Stimulated activated naive CD4-positive, alpha-beta T cell (primary cell): ENCODE measurements around the gene CALML6.
A peak's percentile ranks its signal among the peaks of the same experiment; 100 is the strongest.

Experiments used
- DNase-seq, 6 experiments: peaks; one replicate each; lab custom pipeline; 2025; lab: John Stamatoyannopoulos, UW

The CALML6 gene

DNA sequence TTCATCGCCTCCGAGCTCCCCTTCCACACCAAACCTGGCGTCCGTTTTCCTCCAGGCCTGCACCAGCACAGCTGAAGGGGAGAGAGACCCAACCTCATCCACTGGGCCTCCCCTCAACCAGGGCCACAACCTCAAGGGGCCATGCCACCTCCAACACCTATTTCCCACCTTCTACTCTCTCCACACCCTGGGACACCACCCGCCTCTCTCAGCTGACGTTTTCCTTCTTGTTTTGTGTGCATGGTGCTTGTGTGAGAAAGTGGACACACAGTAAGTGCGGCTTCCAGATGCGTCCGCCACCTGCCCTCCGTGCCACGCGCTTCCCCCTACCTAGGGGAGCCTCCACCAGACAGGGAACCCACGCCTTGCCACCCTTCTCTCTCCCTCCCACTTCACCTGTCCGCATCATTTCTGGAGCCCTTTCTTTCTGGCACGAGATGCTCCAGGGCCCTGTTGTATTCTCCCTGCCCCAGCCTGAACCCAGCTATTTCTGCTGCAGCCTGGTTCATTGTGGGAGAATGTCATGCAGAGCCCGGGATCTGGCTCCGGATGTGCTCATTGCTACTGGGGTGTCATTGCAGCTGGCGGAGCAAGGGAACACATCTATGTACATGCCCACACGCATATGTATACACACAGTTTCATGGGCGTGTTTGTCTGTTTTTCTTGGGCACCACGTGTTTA lies 22.8 kb upstream of the CALML6 start:
- peak in 1 of 6 experiments; percentile 55 for DNase-seq

DNA sequence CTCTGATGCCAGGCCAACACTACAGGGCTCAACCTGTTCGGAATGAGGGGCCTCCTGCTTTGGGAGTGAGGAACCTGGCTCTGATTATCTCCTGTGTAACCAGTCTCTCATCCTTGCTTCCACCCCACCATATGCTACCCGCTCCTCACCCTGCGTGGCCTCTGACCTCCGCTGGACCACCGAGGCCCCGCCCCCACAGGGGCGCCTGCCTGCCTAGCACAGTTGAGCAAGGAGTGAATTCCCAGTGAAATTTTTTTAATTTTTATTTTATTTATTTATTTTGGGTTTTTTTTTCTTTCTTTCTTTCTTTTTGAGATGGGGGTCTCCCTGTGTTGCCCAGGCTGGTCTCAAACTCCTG lies 22.3 kb upstream of the CALML6 start:
- no peak for DNase-seq

DNA sequence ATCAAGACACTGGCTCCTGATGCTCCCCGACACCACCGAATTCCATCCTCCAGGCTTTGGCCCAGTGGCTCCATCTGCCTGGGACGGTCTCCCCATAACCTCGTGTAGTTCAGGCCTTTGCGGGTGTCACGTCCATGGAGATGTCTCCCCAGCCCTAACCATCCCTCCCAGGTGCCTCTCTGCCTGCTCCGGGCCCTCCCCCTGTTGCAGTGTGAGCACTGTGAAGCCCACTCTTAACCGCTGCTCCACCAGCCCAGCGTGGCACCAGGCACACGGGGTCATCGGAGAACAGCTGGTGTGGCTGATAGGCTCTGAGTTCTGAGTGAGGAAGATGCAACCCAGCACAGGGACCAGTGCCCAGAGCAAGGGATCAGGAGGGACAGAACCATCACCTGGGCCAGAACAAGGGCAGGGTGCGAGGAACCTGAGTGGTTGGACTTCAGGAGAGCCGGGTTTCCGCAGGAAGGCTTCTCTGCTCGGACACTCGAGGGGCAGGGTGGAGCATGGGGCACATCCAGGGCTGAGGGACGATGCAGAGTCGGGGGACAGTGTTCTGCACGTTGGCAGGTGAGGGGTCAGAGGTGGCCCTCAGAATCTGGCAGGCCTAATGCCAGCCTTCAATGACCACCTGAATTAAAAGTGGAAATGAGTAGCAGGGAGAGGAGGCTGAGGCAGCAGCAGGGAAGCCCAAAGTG lies 21.6 kb upstream of the CALML6 start:
- DNase-seq = no peak

DNA sequence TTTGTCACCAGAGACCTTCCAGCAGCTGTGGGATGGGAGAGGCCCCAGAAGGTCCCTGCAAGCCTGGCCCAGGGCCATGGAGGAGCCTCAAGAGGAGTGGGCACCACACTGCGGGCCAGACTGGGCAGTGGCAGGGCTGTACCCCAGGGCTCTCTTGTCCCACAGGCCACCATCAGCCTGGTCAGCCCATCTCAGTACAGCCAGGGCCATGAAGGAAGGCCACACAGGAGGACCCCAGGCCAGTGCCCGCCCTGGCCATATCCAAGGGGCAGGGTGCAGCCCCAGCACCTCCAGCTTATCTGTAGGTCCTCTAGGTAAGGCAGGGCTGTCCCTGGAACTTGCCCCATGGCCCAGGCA lies 21.1 kb upstream of the CALML6 start:
- no peak for DNase-seq

DNA sequence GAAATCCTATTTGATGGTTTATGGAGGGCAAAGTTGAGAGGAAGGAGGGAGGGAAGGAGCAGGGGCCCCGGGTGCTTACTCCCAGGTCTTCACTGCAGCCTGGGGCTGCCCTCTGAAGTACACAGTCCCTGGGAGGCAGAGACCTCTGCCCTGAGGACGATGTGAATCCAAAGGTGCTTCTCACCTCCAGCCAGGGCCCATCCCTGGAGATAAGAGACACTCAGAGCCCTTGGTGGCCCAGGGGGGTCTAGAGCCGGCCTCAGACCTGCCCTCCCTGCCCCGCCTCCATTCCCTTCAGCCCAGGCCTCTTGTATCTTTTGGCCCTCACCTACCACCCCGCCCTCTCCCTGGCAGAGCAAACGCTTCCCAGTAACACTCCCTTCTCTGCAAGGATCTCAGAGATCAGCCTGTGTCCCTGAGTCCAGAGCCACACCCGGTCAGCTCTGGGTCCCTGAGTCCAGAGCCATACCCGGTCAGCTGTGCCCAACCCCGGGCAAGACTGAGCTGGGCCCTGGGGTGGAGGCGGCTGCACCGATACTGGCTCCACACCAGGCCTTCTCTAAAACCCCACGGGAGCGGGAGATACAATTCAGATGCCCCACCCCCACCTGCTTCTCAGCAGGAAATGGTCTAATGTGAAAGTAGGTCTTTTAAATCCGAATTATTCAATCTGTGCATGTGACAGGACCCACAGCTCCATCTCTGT lies 20.6 kb upstream of the CALML6 start:
- peak in 1 of 6 experiments; percentile 8 for DNase-seq

DNA sequence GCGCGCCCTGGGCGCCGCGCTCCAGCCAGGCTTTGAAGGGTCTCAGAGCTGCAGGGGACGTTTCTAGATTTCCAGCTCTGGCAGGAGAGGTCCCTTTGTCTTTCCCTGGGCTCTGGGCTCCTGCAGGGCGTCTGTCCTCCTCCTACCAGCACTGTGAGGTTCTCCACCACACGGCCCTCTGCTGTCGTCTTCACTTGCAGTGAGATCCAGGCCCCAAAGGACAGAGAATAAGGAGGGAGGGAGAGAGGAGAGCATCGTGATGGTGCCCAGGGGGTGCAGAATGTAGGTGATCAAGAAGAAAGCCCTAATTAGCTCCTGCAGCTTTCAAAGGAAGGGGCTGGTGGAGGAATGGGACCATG lies 20.0 kb upstream of the CALML6 start:
- no peak for DNase-seq

DNA sequence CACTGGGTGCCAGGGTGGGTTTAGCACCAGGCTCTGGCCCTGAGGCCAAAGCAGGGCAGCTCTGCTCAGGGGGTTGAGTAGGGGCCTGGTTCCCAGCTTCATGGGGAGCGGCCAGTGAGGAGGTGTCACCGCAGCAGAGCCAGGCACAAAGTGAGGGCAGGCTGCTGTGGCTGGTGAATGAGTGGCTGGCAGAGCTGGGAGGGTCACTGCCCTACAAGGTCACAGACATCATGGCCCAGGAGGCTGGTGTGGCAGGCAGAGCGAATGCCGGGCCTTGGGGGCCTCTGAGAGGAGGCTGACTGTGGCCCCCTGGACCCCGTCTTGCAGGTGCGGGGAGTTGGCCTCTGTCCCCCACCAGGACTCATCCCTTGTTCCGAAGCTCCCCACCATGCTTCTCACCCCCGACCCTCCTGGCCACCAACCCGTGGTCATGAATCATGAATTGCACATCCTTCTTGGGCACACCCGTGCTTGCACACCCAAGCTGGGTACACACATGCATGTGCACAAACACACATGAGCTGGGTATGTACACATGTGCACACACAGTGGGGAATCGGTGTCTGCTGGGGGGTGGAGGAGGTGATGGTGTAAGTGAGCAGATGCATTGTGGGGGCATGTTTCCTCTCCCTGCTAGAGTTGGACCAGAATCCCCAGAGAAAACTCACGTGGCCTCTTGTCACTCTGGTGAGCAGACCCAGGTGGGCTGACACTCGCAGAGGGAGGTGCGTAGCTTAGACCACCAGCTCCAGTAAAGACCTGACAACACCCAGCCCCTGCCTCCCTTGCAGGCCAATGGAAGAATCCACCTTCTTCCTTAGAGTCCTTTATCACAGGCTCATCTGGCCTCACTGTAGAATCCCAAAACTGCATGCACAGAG lies 19.4 kb upstream of the CALML6 start:
- DNase-seq = no peak

DNA sequence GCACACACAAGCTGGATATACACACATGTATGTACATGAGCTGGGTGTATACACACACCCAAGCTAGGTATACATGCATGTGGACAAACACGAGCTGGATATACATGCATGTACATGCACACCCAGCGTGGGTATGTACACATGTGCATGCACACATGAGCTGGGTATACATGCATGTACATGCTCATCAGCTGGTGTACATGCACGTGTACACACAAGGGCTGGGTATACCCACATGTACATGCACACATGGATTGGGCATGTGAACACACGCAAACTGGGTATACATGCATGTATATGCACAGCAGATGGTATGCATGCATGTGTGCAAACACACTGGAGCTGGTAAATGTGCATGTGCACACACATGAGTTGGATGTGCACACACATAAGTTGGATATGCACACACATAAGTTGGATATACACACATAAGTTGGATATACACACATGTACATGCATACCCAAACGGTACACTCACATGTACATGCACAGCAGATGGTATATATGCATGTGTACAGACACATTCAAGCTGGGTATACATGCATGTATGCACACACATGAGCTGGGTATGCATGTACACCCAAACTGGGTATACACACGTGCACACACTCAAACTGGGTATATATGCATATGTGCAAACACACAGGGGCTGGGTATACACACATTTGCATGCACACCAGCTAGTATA lies 16.7 kb upstream of the CALML6 start:
- DNase-seq = no peak

DNA sequence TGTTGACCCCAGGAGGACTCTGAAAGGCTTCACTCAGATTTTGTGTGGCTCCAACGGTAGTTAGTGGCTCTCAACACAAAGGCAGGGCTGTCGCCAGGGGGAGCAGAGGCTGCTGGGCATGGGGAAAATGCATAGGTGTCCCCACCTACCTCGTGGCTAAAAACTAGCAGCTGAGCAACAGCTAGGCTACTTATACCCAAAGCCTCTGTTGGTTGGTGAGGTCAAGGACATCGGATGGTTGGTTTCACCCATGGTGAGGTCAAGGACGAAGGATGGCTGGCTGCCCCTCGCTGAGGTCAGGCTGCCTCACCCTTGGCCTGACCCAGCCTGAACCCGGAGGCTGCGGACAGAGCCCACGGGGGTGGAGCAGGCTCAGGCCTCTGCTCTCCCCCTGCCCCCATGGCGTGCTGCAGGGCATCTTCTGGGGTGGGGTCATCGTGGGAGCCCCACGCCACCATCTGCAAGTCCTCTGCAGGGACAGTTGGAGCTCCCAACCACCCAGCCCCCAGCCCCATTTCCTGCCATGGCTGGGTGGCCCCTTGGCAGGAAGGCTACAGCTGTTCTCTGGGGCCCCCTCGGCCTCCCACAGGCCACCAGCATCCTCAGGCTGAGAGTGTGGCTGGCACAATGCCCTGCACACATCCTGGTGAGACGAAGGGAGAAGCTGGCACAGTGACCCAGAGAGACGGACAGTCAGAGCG lies 15.6 kb upstream of the CALML6 start:
- DNase-seq = peak in 2 of 6 experiments; percentile 14 to 15

DNA sequence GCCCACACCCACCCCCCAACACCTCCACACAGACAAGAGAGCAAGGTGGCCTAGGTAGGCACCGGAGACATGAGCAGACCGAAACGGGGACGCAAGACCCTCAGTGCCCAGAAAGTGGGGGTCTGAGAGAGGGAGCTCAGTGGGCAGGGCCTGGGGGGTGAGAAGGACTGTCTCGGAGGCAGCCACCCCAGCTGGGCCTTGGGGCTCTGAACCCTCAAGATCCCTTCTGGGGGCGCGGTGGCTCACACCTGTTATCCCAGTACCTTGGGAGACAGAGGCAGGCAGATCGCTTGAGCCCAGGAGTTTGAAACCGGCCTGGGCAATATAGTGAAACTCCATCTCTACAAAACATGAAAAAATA lies 15.1 kb upstream of the CALML6 start:
- DNase-seq = no peak

DNA sequence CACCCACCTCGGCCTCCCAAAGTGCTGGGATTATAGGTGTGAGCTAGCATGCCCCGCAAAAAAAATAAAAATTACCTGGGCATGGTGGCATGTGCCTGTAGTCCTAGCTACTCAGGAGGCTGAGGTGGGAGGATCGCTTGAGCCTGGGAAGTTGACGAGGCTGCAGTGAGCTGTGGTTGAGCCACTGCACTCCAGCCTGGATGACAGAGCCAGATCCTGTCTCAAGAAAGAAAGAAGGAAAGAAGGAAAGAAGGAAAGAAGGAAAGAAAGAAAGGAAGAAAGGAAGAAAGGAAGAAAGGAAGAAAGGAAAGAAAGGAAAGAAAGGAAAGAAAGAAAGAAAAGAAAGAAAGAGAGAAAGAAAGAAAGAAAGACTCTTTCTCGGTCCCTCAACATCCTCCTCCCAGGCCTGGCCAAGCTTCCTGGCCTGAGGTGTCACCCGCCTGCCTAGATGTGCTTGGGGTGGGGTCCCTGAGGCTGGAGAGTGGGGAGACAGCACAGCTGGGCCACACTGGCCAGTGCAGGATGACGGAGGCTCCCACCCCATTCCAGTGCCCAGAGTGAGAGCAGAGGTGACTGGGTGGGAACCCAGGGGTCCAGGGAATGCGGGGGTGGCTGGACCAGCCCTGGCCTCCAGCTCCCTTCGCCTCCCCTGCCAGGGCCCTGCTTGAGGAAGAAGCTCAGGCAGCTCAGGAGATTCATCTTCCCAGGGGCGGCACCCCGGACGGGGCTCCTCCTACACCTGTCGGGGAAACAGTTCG lies 14.0 kb upstream of the CALML6 start:
- DNase-seq = no peak

DNA sequence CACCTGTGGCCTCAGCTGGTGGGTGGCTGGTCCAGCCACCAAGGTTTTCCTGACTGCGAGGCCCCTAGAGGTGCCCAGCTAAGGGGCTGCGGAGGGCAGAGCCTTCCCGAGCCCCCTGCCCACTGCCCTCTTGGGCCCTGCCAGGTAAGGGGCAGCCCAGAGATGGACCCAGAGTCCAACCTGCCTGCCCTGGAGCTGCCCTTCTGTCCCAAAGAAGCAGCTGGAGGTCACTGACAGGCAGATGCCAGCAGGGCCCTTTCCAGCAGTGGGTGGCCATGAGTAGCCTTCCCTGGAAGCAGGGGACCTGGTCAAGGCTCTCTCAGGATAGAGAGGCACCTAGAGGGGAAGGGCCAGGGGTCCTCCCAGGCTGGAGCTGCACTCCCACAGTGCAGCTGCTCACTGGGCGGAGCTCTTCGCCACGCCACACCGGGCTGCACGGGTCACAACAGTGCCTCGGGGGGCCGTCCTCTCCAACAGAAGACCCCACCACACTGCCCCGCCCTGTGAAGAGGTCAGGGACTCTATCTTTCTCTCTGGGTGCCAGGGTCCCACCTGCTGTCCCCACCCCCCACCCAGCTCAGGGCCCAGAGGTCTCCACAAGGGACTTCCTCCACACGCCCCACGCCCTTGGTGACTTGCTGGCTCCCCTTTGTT lies 13.3 kb upstream of the CALML6 start:
- DNase-seq = no peak

DNA sequence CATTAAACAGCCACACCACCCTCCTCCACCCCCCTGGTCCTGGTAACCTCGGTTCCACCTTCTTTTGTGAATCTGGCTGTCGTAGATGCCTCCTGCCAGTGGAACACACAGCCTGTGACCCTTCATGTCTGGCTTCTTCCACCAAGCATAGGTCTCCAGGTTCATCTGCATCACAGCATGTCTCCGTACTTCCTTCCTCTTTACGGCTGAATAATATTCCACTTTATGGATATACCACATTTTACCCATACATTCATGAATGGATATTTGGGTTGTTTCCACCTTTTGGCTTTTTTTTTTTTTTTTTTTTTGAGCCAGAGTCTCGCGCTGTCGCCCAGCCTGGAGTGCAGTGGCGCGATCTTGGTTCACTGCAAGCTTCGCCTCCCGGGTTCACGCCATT lies 11.8 kb upstream of the CALML6 start:
- no peak for DNase-seq

DNA sequence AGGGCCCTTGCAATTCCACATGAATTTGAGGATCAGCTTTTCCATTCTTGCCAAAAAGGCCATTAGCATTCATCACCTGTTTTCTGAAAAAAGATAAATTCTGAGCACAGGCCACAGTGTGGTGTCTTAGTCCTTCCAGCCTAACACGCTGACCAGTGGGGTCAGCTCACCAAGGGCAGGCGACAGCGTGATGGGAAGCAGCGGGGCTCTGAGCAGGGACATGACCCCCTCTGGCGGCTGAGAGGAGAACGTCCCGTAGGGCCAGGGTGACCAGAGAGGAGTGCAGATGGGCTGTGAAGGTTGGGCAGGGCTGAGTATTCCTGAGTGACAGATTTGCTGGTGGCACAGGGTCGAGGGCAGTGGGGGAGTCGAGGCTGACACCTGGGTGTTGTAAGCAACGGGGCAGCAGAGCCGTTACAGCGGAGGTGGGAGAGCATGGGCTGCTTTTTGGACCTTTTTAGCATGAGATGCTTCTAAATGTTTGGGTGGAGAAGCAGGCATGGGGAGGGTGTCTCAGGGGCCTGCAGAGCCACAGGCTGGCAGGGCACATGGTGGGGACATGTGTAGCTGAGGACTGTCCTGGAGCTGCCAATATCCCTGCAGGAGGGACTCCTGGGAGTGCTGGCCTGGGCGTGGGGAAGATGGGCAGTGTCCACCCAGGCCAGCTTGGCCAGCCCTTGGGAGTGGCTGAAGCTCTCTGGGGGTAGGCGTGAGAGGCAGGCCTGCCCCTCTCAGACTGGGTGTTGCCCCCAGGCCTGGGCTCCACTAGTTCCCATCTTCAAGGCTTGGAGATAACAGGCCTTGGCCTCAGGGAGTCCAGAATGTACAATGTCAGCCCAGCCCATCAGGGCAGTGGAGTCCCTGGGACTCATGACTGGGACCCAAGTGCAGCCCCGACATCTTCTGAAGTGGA lies 8.6 kb upstream of the CALML6 start:
- DNase-seq = peak in 5 of 6 experiments; percentile 44 to 60 (median 53)

DNA sequence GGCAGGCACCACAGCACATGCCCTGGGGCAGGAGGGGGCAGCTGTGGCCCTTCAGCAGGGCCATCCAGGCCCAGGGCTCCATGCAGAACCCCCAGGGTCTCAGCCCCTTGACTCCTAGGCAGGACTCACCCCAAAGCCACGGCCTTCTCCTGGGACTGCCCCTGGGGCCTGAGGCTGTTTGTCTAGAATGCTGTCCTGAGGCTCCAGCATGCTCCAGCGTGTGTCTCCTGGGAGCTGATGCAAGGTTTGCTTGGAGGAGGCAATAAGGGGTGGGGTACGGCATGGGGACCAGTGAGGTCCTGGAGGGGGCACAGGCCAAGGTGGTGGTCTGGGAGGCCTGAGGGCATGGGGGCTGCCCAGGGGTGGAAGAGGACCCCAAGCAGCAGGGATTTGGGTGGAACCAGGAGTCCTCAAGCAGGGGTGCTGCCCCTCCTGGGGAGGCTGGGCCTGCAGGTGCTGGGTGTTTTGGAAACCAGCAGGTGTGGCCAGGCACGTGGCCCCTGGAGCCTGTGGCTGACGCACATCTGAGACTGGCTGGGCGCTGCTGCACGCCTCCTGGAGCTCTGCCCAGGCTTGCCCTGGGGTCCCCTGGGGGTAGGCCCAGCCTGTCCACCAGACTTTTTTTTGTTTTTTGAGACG lies 7.8 kb upstream of the CALML6 start:
- DNase-seq = no peak

DNA sequence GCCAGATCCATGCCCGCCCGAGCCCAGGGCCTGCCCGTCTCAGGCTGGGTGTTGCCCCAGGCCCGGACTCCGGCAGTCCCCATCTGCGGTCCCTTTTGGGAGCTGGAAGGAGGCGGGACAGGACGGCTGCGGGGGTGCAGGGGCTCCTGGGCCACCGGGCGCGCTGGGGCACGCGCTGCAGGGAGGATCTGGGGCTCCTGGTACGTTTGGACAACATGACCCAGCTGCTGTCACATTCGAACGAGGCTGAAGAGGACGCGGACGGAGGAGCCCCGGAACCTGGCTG lies 6.6 kb upstream of the CALML6 start:
- no peak for DNase-seq

DNA sequence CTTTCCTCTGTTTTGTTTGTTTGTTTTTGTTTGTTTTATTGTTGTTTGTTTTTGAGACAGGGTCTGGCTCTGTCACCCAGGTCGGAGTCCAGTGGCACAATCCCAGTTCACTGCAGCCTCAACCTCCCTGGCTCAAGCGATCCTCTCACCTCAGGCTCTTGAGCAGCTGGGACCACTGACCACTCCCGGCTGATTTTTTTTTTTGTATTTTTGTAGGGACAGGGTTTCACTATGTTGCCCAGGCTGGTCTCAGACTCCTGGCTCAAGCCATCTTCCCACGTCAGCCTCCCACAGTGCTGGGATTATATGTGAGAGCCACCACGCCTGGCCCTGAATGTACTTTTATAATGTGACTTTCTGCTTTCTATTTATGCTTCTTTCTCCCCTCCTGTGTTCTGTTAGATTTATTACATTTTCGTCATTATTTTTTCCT lies 5.0 kb upstream of the CALML6 start:
- no peak for DNase-seq

DNA sequence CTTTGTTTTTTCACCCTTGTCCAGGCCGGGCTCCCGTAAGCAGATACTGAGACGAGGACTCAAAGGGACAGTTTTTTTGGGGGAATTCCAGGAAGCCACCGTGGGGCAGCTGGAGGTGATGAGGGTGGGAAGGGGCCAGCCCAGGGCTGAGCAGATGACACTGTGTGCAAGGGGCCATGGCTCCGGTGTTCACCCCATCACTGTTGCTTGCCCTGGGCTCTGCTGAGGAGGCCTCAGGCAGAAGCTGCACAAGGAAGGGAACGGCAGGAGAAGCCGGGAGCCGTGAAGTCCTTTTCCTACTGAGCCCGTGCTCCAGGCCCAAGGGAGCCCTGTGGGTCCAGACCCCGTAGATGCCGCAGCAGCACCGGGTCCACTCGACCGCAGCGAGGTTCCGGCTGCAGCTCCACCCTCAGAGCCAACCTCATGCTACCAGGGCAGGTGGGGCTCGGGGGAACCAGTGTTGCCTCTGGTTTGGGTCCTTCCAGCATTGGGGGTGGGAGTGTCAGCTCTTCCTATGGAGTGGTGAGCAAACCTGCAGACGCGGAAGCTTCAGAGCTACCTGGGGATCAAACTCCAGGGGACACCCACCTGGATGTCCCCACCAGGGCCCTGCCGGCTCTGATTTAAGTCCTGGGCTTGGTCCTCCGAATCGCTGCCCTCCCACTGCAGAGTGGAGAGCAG lies 4.3 kb upstream of the CALML6 start:
- no peak for DNase-seq
